HG03558 (cell line): ENCODE measurements around the gene MED15.
"Not testable (repeated sequence)": the region's sequence is repeated elsewhere in the genome, so short reads cannot be mapped to it uniquely, and the experiment has no call there.

Source experiments
- ATAC-seq: cut with Tn5 transposase; IDR thresholded peaks from one replicate; pipeline ENCODE4 v1.9.1; 2021; ENCODE audit warnings: moderate number of reproducible peaks; ENCODE audit not compliant: unreplicated experiment; ENCODE audit errors: extremely low read depth

The MED15 gene

GRCh38 chr22:20528405-20528978, 21.1 kb downstream of the MED15 start:
- no peak for ATAC-seq

- no peak for ATAC-seq
These were observed 23.2 kb downstream of the MED15 start for GRCh38 chr22:20530368-20531153.

GRCh38 chr22:20531154-20531403, 23.7 kb downstream of the MED15 start:
- no peak for ATAC-seq

- no peak for ATAC-seq
These were observed 24.2 kb downstream of the MED15 start for GRCh38 chr22:20531404-20532201.

GRCh38 chr22:20532256-20532993, 25.0 kb downstream of the MED15 start:
- ATAC-seq = no peak

- no peak for ATAC-seq
These were observed 25.9 kb downstream of the MED15 start for GRCh38 chr22:20533095-20533878.

- ATAC-seq = no peak
These were observed 26.5 kb downstream of the MED15 start for GRCh38 chr22:20533879-20534265.

- no peak for ATAC-seq
These were observed 29.3 kb downstream of the MED15 start for GRCh38 chr22:20536590-20537324.

GRCh38 chr22:20537325-20537756, 29.9 kb downstream of the MED15 start:
- ATAC-seq = no peak

- no peak for ATAC-seq
These were observed 30.6 kb downstream of the MED15 start for GRCh38 chr22:20537983-20538382.

- not testable (repeated sequence) for ATAC-seq
These were observed 31.5 kb downstream of the MED15 start for GRCh38 chr22:20538875-20539274.

GRCh38 chr22:20542055-20542454, 34.6 kb downstream of the MED15 start:
- no peak for ATAC-seq

- no peak for ATAC-seq
These were observed 35.3 kb downstream of the MED15 start for GRCh38 chr22:20542736-20543135.

- not testable (repeated sequence) for ATAC-seq
These were observed 37.9 kb downstream of the MED15 start for GRCh38 chr22:20545318-20545634.

GRCh38 chr22:20545681-20546521, 38.5 kb downstream of the MED15 start:
- ATAC-seq = no peak

GRCh38 chr22:20546541-20546950, 39.1 kb downstream of the MED15 start:
- no peak for ATAC-seq

GRCh38 chr22:20547029-20547428, 39.6 kb downstream of the MED15 start:
- no peak for ATAC-seq

- ATAC-seq = no peak
These were observed 41.4 kb downstream of the MED15 start for GRCh38 chr22:20548806-20549205.
